Subcutaneous abdominal adipose tissue (tissue), 5 donors: ENCODE measurements around the gene MED16.

ENCODE experiments used
- H3K27ac ChIP-seq: one replicate; pipeline ENCODE4 v1.7.0; 2013; ENCODE audit warnings: low read depth, mild to moderate bottlenecking, inconsistent platforms, low read length, moderate library complexity
- H3K27me3 ChIP-seq, 5 donors: one replicate each; pipeline ENCODE4 v1.7.0; 2013; ENCODE audit warnings: low read length in 5 of 5, inconsistent platforms in 1 of 5; ENCODE audit not compliant: control insufficient read depth in 5 of 5, insufficient read depth in 4 of 5
- H3K36me3 ChIP-seq, 5 donors: one replicate each; pipeline ENCODE4 v1.7.0; 2013; ENCODE audit warnings: low read length in 5 of 5; ENCODE audit not compliant: control insufficient read depth in 5 of 5, insufficient read depth in 5 of 5
- H3K4me1 ChIP-seq, 5 donors: one replicate each; pipeline ENCODE4 v1.7.0; 2013; ENCODE audit warnings: low read length in 5 of 5, mild to moderate bottlenecking in 3 of 5, moderate library complexity in 1 of 5; ENCODE audit not compliant: control insufficient read depth in 5 of 5, insufficient read depth in 5 of 5
- H3K4me3 ChIP-seq, 5 donors: one replicate each; pipeline ENCODE4 v1.7.0; 2013; ENCODE audit warnings: low read length in 5 of 5, low read depth in 1 of 5
- H3K9ac ChIP-seq, 5 donors: one replicate each; pipeline ENCODE4 v1.7.0; 2013; ENCODE audit warnings: low read length in 5 of 5, mild to moderate bottlenecking in 4 of 5, moderate library complexity in 3 of 5
- H3K9me3 ChIP-seq, 5 donors: one replicate each; pipeline ENCODE4 v1.7.0; 2013; ENCODE audit warnings: low read length in 5 of 5; ENCODE audit not compliant: control insufficient read depth in 5 of 5
- donor health status: healthy.
- donor health status: healthy.
- donor health status: healthy.
- donor health status: healthy.
- donor health status: healthy.

The MED16 gene

GRCh38 chr19:892894-893689 lies at the start of gene MED16, which contains the start of gene RNU6-9:
Gene MED16, minus strand, starts transcription at chr19:893187. Its CDS starts 2,056 bp downstream, at chr19:891131.
Gene RNU6-9, plus strand, starts transcription at chr19:893484.
- H3K9me3 ChIP-seq, result no peaks in the 10 kb centered on the region
- H3K27me3 ChIP-seq, result no peaks in the 10 kb centered on the region
- peaks cover 0 to 37% (median 26%) of the 10 kb centered on the region in 5 donors for H3K36me3 ChIP-seq
- peak within 1 kb of the TSS; percentile 79 to 90 (median 87) for H3K4me3 ChIP-seq
- peak within 1 kb of the TSS; percentile 77 for H3K27ac ChIP-seq
- H3K9ac ChIP-seq, result peak within 1 kb of the TSS; percentile 82 to 88 (median 84)
- H3K4me1 ChIP-seq, result peaks cover 0 to 13% (median 8%) of the 10 kb centered on the region in 5 donors

GRCh38 chr19:942133-942645 lies 49.2 kb upstream of the MED16 start:
- Histone ChIP-seq H3K9ac (no peak overlapping the region), H3K27ac (no peak overlapping the region), H3K4me3 (peak overlapping the region in 1 of 5 donors; percentile 62), H3K27me3 (no peaks in the 10 kb centered on the region), H3K4me1 (peaks cover 4 to 66% (median 34%) of the 10 kb centered on the region in 5 donors), H3K36me3 (peaks cover 0 to 20% (median 6%) of the 10 kb centered on the region in 5 donors), H3K9me3 (no peaks in the 10 kb centered on the region)

- H3K9ac ChIP-seq, result no peak overlapping the region
- H3K27me3 ChIP-seq, result no peaks in the 10 kb centered on the region
- peaks cover 0 to 22% (median 6%) of the 10 kb centered on the region in 5 donors for H3K36me3 ChIP-seq
- H3K9me3 ChIP-seq, result no peaks in the 10 kb centered on the region
- H3K4me3 ChIP-seq, result peak overlapping the region in 4 of 5 donors; percentile 23 to 62 (median 47)
- peak overlapping the region; percentile 41 for H3K27ac ChIP-seq
- H3K4me1 ChIP-seq, result peaks cover 4 to 61% (median 32%) of the 10 kb centered on the region in 5 donors
These were observed 48.5 kb upstream of the MED16 start for GRCh38 chr19:941292-942132.

GRCh38 chr19:940591-941291 lies 47.8 kb upstream of the MED16 start:
- peak overlapping the region; percentile 41 for H3K27ac ChIP-seq
- peak overlapping the region in 3 of 5 donors; percentile 42 to 62 (median 52) for H3K4me3 ChIP-seq
- H3K4me1 ChIP-seq, result peaks cover 4 to 66% (median 32%) of the 10 kb centered on the region in 5 donors
- H3K9me3 ChIP-seq, result no peaks in the 10 kb centered on the region
- H3K9ac ChIP-seq, result peak overlapping the region in 2 of 5 donors; percentile 30 to 47
- no peaks in the 10 kb centered on the region for H3K27me3 ChIP-seq
- peaks cover 0 to 22% (median 6%) of the 10 kb centered on the region in 5 donors for H3K36me3 ChIP-seq

- Histone ChIP-seq H3K27ac (peak overlapping the region; percentile 41), H3K4me3 (no peak overlapping the region), H3K9me3 (no peaks in the 10 kb centered on the region), H3K36me3 (peaks cover 0 to 22% (median 6%) of the 10 kb centered on the region in 5 donors), H3K9ac (peak overlapping the region in 1 of 5 donors; percentile 47), H3K4me1 (peaks cover 4 to 65% (median 36%) of the 10 kb centered on the region in 5 donors), H3K27me3 (no peaks in the 10 kb centered on the region)
These were observed 46.9 kb upstream of the MED16 start for GRCh38 chr19:939922-940321.

- no peak overlapping the region for H3K4me3 ChIP-seq
- H3K9ac ChIP-seq, result no peak overlapping the region
- H3K27me3 ChIP-seq, result no peaks in the 10 kb centered on the region
- H3K27ac ChIP-seq, result no peak overlapping the region
- H3K9me3 ChIP-seq, result no peaks in the 10 kb centered on the region
- H3K4me1 ChIP-seq, result peaks cover 4 to 67% (median 36%) of the 10 kb centered on the region in 5 donors
- H3K36me3 ChIP-seq, result peaks cover 0 to 22% (median 6%) of the 10 kb centered on the region in 5 donors
These were observed 46.5 kb upstream of the MED16 start for GRCh38 chr19:939439-939838.

- Histone ChIP-seq H3K4me1 (peaks cover 4 to 72% (median 44%) of the 10 kb centered on the region in 5 donors), H3K27me3 (no peaks in the 10 kb centered on the region), H3K36me3 (peaks cover 0 to 16% (median 6%) of the 10 kb centered on the region in 5 donors), H3K27ac (no peak overlapping the region), H3K9ac (no peak overlapping the region), H3K4me3 (no peak overlapping the region), H3K9me3 (no peaks in the 10 kb centered on the region)
These were observed 45.4 kb upstream of the MED16 start for GRCh38 chr19:938233-938923.

- Histone ChIP-seq H3K9ac (no peak overlapping the region), H3K4me1 (peaks cover 4 to 76% (median 52%) of the 10 kb centered on the region in 5 donors), H3K36me3 (peaks cover 0 to 9% (median 3%) of the 10 kb centered on the region in 5 donors), H3K9me3 (no peaks in the 10 kb centered on the region), H3K4me3 (no peak overlapping the region), H3K27me3 (no peaks in the 10 kb centered on the region), H3K27ac (no peak overlapping the region)
These were observed 44.3 kb upstream of the MED16 start for GRCh38 chr19:937259-937694.

GRCh38 chr19:936175-936546 lies 43.2 kb upstream of the MED16 start:
- H3K36me3 ChIP-seq, result peaks cover 0 to 11% (median 3%) of the 10 kb centered on the region in 5 donors
- peaks cover 4 to 70% (median 50%) of the 10 kb centered on the region in 5 donors for H3K4me1 ChIP-seq

More at GRCh38 chr19:936175-936546, 43.2 kb upstream of the MED16 start:
- H3K4me3 ChIP-seq, result no peak overlapping the region
- H3K27me3 ChIP-seq, result no peaks in the 10 kb centered on the region
- H3K9me3 ChIP-seq, result no peaks in the 10 kb centered on the region
- H3K27ac ChIP-seq, result no peak overlapping the region
- no peak overlapping the region for H3K9ac ChIP-seq
